Epidermal melanocyte (primary cell): ENCODE data around the gene AGMO.

ENCODE experiments used
- DNase-seq: peaks from one replicate; pipeline ENCODE4 v3.0.0; 2011; ENCODE audit warnings: low spot score; ENCODE audit not compliant: insufficient read length

Gene AGMO

GRCh38 chr7:15503603-15504290 is 58.1 kb downstream of the AGMO start:
- DNase-seq: no peak

GRCh38 chr7:15498465-15498864 is 63.4 kb downstream of the AGMO start:
- DNase-seq: no peak

GRCh38 chr7:15495170-15495569 is 66.6 kb downstream of the AGMO start:
- no peak for DNase-seq

- no peak for DNase-seq
These were observed 67.1 kb downstream of the AGMO start for GRCh38 chr7:15494711-15495110.

GRCh38 chr7:15491361-15491760 is 70.5 kb downstream of the AGMO start:
- DNase-seq: no peak

GRCh38 chr7:15490291-15490690 is 71.5 kb downstream of the AGMO start:
- no peak for DNase-seq

GRCh38 chr7:15489861-15490260 is 72.0 kb downstream of the AGMO start:
- DNase-seq: no peak

- DNase-seq: no peak
These were observed 72.4 kb downstream of the AGMO start for GRCh38 chr7:15489383-15489782.

GRCh38 chr7:15488401-15488800 is 73.4 kb downstream of the AGMO start:
- no peak for DNase-seq

- DNase-seq: no peak
These were observed 73.9 kb downstream of the AGMO start for GRCh38 chr7:15487896-15488295.

GRCh38 chr7:15485998-15486397 is 75.8 kb downstream of the AGMO start:
- DNase-seq: no peak

- DNase-seq: no peak
These were observed 76.4 kb downstream of the AGMO start for GRCh38 chr7:15485431-15485830.

- no peak for DNase-seq
These were observed 80.7 kb downstream of the AGMO start for GRCh38 chr7:15481132-15481531.

- no peak for DNase-seq
These were observed 83.4 kb downstream of the AGMO start for GRCh38 chr7:15478401-15478800.

GRCh38 chr7:15476531-15476918 is 85.3 kb downstream of the AGMO start:
- no peak for DNase-seq

- DNase-seq: no peak
These were observed 85.8 kb downstream of the AGMO start for GRCh38 chr7:15475808-15476530.

- DNase-seq: no peak
These were observed 90.2 kb downstream of the AGMO start for GRCh38 chr7:15471669-15471950.

GRCh38 chr7:15470825-15471668 is 90.8 kb downstream of the AGMO start:
- no peak for DNase-seq

GRCh38 chr7:15464667-15465121 is 97.1 kb downstream of the AGMO start:
- DNase-seq: no peak

- no peak for DNase-seq
These were observed 97.8 kb downstream of the AGMO start for GRCh38 chr7:15463801-15464666.

GRCh38 chr7:15462721-15463389 is 99.0 kb downstream of the AGMO start:
- DNase-seq: no peak
